ENCODE results near the gene CRYAB.

The CRYAB gene

DNA sequence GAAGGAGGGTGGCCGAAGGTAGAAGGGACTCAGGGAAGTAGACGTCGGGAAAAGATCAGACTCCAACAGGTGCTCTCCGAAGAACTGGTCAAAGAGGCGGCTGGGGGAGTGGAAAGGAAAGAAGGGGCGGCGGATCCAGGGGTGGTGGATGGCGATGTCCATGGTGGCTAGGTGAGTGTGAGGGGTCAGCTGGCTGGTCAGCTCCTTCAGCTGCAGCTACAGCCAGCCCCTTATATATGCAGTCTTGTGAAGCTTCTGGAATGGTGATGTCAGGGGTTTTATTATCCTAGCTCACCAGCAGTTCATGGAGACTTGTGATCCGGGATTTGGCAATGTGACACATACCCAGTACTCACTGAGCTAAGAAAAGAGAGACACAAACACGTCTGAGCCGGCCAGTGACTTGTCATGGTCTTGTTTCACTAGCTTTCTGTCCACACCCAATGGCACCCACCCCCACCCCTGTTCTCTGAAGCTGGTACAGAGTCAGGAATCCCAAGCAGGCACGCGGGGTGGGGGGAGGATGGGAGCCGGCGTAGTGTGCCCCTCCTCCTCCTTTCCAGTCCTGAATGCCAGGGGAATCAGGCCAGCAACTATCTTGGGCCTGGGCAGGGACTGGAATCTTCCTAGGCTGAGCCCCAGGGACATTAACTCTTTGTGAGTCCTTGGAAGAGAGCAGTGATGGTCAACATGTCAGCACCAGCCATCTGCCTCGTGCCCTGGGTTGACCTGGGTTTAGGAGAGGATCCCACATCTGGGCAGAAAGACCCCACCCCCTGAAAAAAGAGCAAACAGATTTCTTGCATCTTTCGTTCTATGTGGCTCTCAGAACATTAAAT lies at the start of gene CRYAB:
TSS of gene CRYAB (minus strand) at position 208 of the 839 bp plus-strand sequence. CDS start at position 162, 46 bp downstream.
- Histone ChIP-seq H3K4me1 (ENCODE audit: insufficient read depth, low read length) (peaks cover 24% of the 10 kb centered on the region; the same call in 1 of the 2 replicates), H3K9ac (ENCODE audit: low read depth, low read length) (peak within 1 kb of the TSS; percentile 35), H3K9me3 (ENCODE audit: control insufficient read depth, insufficient read depth, low read length) (no peaks in the 10 kb centered on the region), H3K36me3 (ENCODE audit: insufficient read depth, low read length) (no peaks in the 10 kb centered on the region)

DNA sequence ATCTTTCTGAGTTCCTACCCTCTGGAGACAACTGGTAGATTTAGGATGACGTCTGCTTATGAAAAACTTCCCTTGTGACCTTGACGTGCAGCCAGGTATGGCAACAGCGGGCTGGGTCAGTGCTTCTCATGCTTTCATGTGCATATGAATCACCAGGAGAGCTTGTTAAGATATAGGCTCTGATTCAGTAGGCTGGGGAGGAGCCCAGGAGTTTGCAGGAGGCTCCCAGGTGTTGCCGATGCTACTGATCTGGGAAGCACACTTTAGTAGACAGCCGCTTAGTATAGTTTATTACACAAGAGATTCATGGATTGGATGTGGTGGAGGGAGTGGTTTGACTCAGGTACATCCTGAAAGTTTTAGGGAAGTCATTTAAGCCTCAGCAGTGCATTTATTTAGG lies 49.3 kb upstream of the CRYAB start:
- no peaks in the 10 kb centered on the region for H3K36me3 ChIP-seq (ENCODE audit: insufficient read depth, low read length)
- H3K9ac ChIP-seq (ENCODE audit: low read depth, low read length) = no peak overlapping the region
- no peaks in the 10 kb centered on the region for H3K9me3 ChIP-seq (ENCODE audit: control insufficient read depth, insufficient read depth, low read length)
- H3K4me1 ChIP-seq (ENCODE audit: insufficient read depth, low read length) = peaks cover 12% of the 10 kb centered on the region

DNA sequence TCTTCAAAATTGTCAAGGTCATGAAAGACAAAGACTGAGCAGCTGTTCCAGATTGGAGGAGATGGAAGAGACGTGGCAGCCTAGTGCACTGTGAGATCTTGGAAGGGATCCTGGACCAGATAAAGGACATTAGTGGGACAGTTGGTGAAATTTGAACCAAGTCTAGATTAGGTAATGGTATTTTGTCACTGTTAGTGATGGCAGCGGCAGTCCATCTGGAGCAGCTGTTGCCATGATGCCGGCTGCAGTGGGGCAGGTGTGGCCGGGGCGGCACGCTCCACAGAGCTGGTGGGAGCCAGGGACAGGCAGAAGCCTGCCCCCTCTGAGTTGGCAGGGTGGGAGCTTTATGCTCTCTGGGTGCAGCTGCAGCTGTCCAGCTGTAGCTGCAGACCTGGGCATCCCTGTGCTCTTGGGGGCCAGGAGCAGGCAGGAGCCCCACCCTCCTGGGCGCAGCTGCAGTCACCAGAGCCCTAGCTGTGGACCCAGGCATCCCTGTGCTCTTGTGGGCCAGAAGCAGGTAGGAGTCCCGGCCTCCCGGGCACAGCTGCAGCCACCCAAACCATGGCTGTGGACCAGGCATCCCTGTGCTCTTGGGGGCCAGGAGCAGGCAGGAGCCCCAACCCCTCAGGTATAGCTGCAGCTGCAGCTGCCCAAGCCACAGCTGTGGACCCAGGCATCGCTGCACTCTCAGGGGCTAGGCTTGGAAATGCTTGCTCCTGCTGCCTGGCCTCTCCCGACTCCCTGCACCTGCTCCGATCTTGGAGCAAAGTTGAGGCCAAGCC lies 46.3 kb upstream of the CRYAB start:
- Histone ChIP-seq H3K9me3 (ENCODE audit: control insufficient read depth, insufficient read depth, low read length) (no peaks in the 10 kb centered on the region), H3K36me3 (ENCODE audit: insufficient read depth, low read length) (no peaks in the 10 kb centered on the region), H3K4me1 (ENCODE audit: insufficient read depth, low read length) (peaks cover 12% of the 10 kb centered on the region), H3K9ac (ENCODE audit: low read depth, low read length) (no peak overlapping the region)

DNA sequence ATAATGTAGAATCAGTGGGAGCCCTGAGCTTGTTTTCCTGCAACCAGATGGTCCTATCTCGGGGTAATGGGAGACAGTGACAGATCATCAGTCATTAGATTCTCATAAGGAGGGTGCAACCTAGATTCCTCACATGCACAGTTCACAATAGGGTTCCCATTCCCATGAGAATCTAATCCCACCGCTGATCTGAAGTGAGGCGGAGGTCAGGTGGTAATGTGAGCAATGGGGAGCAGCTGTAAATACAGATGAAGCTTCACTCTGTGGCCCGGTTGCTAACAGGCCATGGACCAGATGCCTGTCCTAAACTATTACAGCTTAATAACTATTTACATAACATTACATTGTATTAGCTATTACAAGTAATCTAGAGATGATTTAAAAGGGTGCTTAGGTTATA lies 42.6 kb upstream of the CRYAB start:
- no peaks in the 10 kb centered on the region for H3K36me3 ChIP-seq (ENCODE audit: insufficient read depth, low read length)
- no peak overlapping the region for H3K9ac ChIP-seq (ENCODE audit: low read depth, low read length)
- no peaks in the 10 kb centered on the region for H3K4me1 ChIP-seq (ENCODE audit: insufficient read depth, low read length)
- peaks cover 4% of the 10 kb centered on the region; the same call in 1 of the 2 replicates for H3K9me3 ChIP-seq (ENCODE audit: control insufficient read depth, insufficient read depth, low read length)

DNA sequence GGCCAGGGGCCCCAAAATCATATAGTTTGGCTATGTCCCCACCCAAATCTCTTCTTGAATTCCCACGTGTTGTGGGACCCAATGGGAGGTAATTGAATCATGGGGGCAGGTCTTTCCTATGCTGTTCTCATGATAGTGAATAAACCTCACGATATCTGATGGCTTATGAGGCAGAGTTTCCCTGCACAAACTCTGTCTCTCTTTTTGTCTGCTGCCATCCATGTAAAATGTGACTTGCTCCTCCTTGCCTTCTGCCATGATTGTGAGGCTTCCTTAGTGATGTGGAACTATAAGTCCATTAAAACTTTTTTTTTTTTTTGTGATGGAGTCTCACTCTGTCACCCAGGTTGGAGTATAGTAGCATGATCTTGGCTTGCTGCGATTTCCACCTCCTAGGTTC lies 40.0 kb upstream of the CRYAB start:
- H3K9me3 ChIP-seq (ENCODE audit: control insufficient read depth, insufficient read depth, low read length) = peaks cover 4% of the 10 kb centered on the region; the same call in 1 of the 2 replicates
- peaks cover 3% of the 10 kb centered on the region; the same call in 1 of the 2 replicates for H3K4me1 ChIP-seq (ENCODE audit: insufficient read depth, low read length)
- H3K9ac ChIP-seq (ENCODE audit: low read depth, low read length) = no peak overlapping the region
- H3K36me3 ChIP-seq (ENCODE audit: insufficient read depth, low read length) = no peaks in the 10 kb centered on the region

GRCh38 chr11:111949519-111950426 lies 38.2 kb upstream of the CRYAB start:
- Histone ChIP-seq H3K4me1 (ENCODE audit: insufficient read depth, low read length) (peaks cover 5% of the 10 kb centered on the region; the same call in 1 of the 2 replicates), H3K9ac (ENCODE audit: low read depth, low read length) (no peak overlapping the region), H3K9me3 (ENCODE audit: control insufficient read depth, insufficient read depth, low read length) (peaks cover 4% of the 10 kb centered on the region; the same call in 1 of the 2 replicates), H3K36me3 (ENCODE audit: insufficient read depth, low read length) (no peaks in the 10 kb centered on the region)

DNA sequence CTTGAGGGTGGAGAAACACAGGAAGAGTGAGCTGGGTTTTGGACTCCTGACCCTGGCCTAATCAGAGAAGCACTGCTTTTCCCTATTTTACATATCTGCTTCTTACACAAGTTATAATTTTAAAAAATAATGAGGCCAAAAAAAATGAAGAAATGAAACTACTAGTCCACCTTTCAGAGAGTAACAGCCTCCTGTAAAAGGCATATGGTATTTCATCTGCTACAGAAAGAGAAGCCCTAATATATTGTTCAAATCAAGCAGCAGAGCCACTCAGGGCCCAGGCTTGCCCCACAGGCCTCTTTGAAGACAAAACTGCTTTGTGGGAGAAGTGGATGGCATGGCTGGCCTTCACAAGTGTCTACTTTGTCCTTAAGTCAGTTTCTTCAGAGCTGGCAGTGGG lies 35.6 kb upstream of the CRYAB start:
- Histone ChIP-seq H3K4me1 (ENCODE audit: insufficient read depth, low read length) (peaks cover 5% of the 10 kb centered on the region; the same call in 1 of the 2 replicates), H3K36me3 (ENCODE audit: insufficient read depth, low read length) (no peaks in the 10 kb centered on the region), H3K9me3 (ENCODE audit: control insufficient read depth, insufficient read depth, low read length) (peaks cover 1% of the 10 kb centered on the region; the same call in 1 of the 2 replicates), H3K9ac (ENCODE audit: low read depth, low read length) (no peak overlapping the region)

- Histone ChIP-seq H3K9ac (ENCODE audit: low read depth, low read length) (no peak overlapping the region), H3K9me3 (ENCODE audit: control insufficient read depth, insufficient read depth, low read length) (no peaks in the 10 kb centered on the region), H3K36me3 (ENCODE audit: insufficient read depth, low read length) (no peaks in the 10 kb centered on the region), H3K4me1 (ENCODE audit: insufficient read depth, low read length) (peaks cover 5% of the 10 kb centered on the region; the same call in 1 of the 2 replicates)
Observed at GRCh38 chr11:111946499-111946898, 34.9 kb upstream of the CRYAB start.

DNA sequence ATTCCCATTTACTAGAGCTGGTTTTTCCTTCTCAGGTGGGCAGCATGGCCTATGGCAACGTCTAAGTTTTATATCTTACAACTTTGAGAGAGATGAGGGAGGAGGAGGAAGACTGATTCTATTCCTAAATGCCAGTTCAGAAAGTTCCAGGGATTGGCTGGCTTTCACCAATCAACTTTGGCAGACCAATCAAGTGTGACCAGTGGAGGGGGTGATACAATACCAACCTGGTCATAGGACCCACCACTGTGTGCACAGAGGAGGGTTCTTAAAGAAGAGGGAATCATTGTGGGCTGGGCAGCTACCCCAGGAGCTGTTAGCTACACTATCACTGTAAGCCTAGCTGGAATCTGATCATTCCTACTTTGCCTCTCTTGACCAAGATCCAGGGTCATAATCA lies 33.6 kb upstream of the CRYAB start:
- no peaks in the 10 kb centered on the region for H3K36me3 ChIP-seq (ENCODE audit: insufficient read depth, low read length)
- H3K4me1 ChIP-seq (ENCODE audit: insufficient read depth, low read length) = peaks cover 5% of the 10 kb centered on the region; the same call in 1 of the 2 replicates
- H3K9ac ChIP-seq (ENCODE audit: low read depth, low read length) = no peak overlapping the region
- H3K9me3 ChIP-seq (ENCODE audit: control insufficient read depth, insufficient read depth, low read length) = no peaks in the 10 kb centered on the region

GRCh38 chr11:111944651-111945051 lies 33.1 kb upstream of the CRYAB start:
- H3K9me3 ChIP-seq (ENCODE audit: control insufficient read depth, insufficient read depth, low read length) = no peaks in the 10 kb centered on the region
- no peaks in the 10 kb centered on the region for H3K36me3 ChIP-seq (ENCODE audit: insufficient read depth, low read length)
- no peak overlapping the region for H3K9ac ChIP-seq (ENCODE audit: low read depth, low read length)
- H3K4me1 ChIP-seq (ENCODE audit: insufficient read depth, low read length) = peaks cover 5% of the 10 kb centered on the region

DNA sequence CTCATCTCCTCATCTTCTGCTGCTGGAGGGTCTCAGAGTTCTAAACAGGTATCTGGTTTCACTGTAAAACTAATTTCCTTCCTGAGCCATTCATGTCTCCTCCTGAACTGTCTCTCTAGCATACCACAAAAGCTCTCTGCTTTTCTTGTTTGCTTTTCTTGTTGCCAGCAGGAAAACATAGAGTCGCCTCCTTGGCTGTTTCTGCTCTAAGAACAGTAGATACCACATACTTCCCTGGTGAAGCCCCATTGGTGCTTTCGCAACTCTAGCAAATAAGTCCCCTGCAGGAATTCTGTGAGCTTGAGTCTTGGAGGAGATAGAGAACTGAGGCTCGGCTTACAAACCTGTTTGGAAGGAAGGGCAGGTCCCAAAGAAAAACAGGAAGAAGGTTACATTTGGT lies 32.6 kb upstream of the CRYAB start:
- H3K36me3 ChIP-seq (ENCODE audit: insufficient read depth, low read length) = no peaks in the 10 kb centered on the region
- H3K4me1 ChIP-seq (ENCODE audit: insufficient read depth, low read length) = peaks cover 7% of the 10 kb centered on the region
- no peaks in the 10 kb centered on the region for H3K9me3 ChIP-seq (ENCODE audit: control insufficient read depth, insufficient read depth, low read length)
- H3K9ac ChIP-seq (ENCODE audit: low read depth, low read length) = no peak overlapping the region

- no peak overlapping the region for H3K9ac ChIP-seq (ENCODE audit: low read depth, low read length)
- H3K9me3 ChIP-seq (ENCODE audit: control insufficient read depth, insufficient read depth, low read length) = no peaks in the 10 kb centered on the region
- H3K4me1 ChIP-seq (ENCODE audit: insufficient read depth, low read length) = peaks cover 19% of the 10 kb centered on the region
- H3K36me3 ChIP-seq (ENCODE audit: insufficient read depth, low read length) = no peaks in the 10 kb centered on the region
Observed at GRCh38 chr11:111942829-111943228, 31.3 kb upstream of the CRYAB start.

- no peaks in the 10 kb centered on the region for H3K36me3 ChIP-seq (ENCODE audit: insufficient read depth, low read length)
- H3K4me1 ChIP-seq (ENCODE audit: insufficient read depth, low read length) = peaks cover 23% of the 10 kb centered on the region
- H3K9me3 ChIP-seq (ENCODE audit: control insufficient read depth, insufficient read depth, low read length) = no peaks in the 10 kb centered on the region
- no peak overlapping the region for H3K9ac ChIP-seq (ENCODE audit: low read depth, low read length)
Observed at GRCh38 chr11:111941963-111942362, 30.4 kb upstream of the CRYAB start.

Data from ES-I3 (cell line).